HCT116 (cell line): ENCODE data around the gene CKS1B. TPM values are rescaled to one million over a fixed set of nuclear protein-coding genes. Genes with fewer than 3 reads are reported as not detected.

Source experiments
- ATAC-seq: fragments of 200-7000 bp; cut with Tn5 transposase; 2 replicates; pipeline ENCODE4 v1.9.1; 2020; ENCODE audit warnings: mild to moderate bottlenecking, moderate library complexity
- BruUV-seq: library from RNA; stranded (reverse); fragments of 400-500 nt; replicated peaks from 2 replicates; lab custom pipeline; 2021; lab: Mats Ljungman, UMichigan
- CTCF ChIA-PET: fragments of 300-600 bp; sonication (Branson Sonifier 250); formaldehyde crosslinking; loops from one replicate; lab custom pipeline; 2021; ENCODE audit warnings: antibody characterized with exemption; lab: Charles Lee
- POLR2A ChIA-PET: fragments of 300-600, 350-600 bp; sonication (Branson Sonifier 250); formaldehyde crosslinking; loops from one replicate; lab custom pipeline; 2021; ENCODE audit warnings: antibody characterized with exemption; lab: Charles Lee
- RAD21 ChIA-PET, 2 experiments: fragments of 300-600 bp; sonication (Branson Sonifier 250); formaldehyde crosslinking; loops; one replicate each; lab custom pipeline; 2023; ENCODE audit warnings: low total read pairs in 2 of 2; ENCODE audit not compliant: uncharacterized antibody in 2 of 2, unreplicated experiment in 2 of 2, low non-redundant PET in 1 of 2; lab: Charles Lee
- DNase-seq: peaks from one replicate; pipeline ENCODE4 v3.0.0-alpha.2; 2010; ENCODE audit warnings: low read depth, low spot score
- H2AFZ ChIP-seq: fragments of 200-600 bp; shearing (Covaris generic), sonication (generic); 2 replicates; pipeline ENCODE4 v1.6.1; 2017; ENCODE audit warnings: low read depth, mixed run types, mixed read lengths, antibody characterized with exemption, low read length; ENCODE audit not compliant: poor library complexity, severe bottlenecking
- H3K27ac ChIP-seq: 2 replicates; pipeline ENCODE4 v1.5.1; 2012; ENCODE audit warnings: low read depth, low read length
- H3K27me3 ChIP-seq: fragments of 200-600 bp; sonication (generic); 2 replicates; pipeline ENCODE4 v1.6.1; 2016; ENCODE audit warnings: mixed run types, low read length, mixed read lengths; ENCODE audit not compliant: insufficient read depth
- H3K36me3 ChIP-seq, 2 experiments: fragments of 200-500 bp in 1 of 2; fragments of 200-600 bp in 1 of 2; sonication (Bioruptor generic) in 1 of 2; sonication (generic) in 1 of 2; 2 replicates each; pipeline versions ENCODE4 v1.5.1 to v1.6.1; 2014 to 2016; ENCODE audit warnings: low read length in 2 of 2, inconsistent platforms in 1 of 2, mixed read lengths in 1 of 2, mixed run types in 1 of 2; ENCODE audit not compliant: insufficient read depth in 2 of 2, control insufficient read depth in 1 of 2
- H3K4me1 ChIP-seq, 2 experiments: fragments of 200-600 bp in 1 of 2; sonication (generic) in 1 of 2; 2 replicates each; pipeline versions ENCODE4 v1.5.1 to v1.6.1; 2012 to 2017; ENCODE audit warnings: low read length in 2 of 2, inconsistent platforms in 1 of 2, mild to moderate bottlenecking in 1 of 2, mixed read lengths in 1 of 2, mixed run types in 1 of 2, moderate library complexity in 1 of 2; ENCODE audit not compliant: insufficient read depth in 2 of 2, control insufficient read depth in 1 of 2
- H3K4me2 ChIP-seq: fragments of 200-600 bp; sonication (generic); 2 replicates; pipeline ENCODE4 v1.6.1; 2017; ENCODE audit warnings: mixed run types, low read length, mixed read lengths
- H3K4me3 ChIP-seq, 2 experiments: fragments of 200-600 bp in 1 of 2; sonication (generic) in 1 of 2; replicated peaks in 1 of 2; 2 replicates each; pipeline ENCODE4 v1.5.1; 2011 to 2016; ENCODE audit warnings: low read length in 2 of 2, control low read depth in 1 of 2, low read depth in 1 of 2, mild to moderate bottlenecking in 1 of 2, mixed read lengths in 1 of 2, mixed run types in 1 of 2
- H3K79me2 ChIP-seq: fragments of 200-600 bp; sonication (generic); 2 replicates; pipeline ENCODE4 v1.6.1; 2017; ENCODE audit warnings: mild to moderate bottlenecking, mixed run types, low read length, moderate library complexity, mixed read lengths; ENCODE audit not compliant: insufficient read depth
- H3K9ac ChIP-seq: fragments of 200-600 bp; sonication (generic); 2 replicates; pipeline ENCODE4 v1.6.1; 2016; ENCODE audit warnings: low read length, mixed read lengths
- H3K9me2 ChIP-seq: fragments of 200-600 bp; sonication (generic), shearing (Covaris generic); 2 replicates; pipeline ENCODE4 v1.6.1; 2017; ENCODE audit warnings: mixed run types, mild to moderate bottlenecking, moderate library complexity; ENCODE audit not compliant: insufficient read depth
- H3K9me3 ChIP-seq, 2 experiments: fragments of 200-500 bp in 1 of 2; fragments of 200-600 bp in 1 of 2; sonication (Bioruptor generic) in 1 of 2; sonication (generic) in 1 of 2; 2 replicates each; pipeline ENCODE4 v1.6.1; 2014 to 2017; ENCODE audit warnings: low read length in 2 of 2, mixed read lengths in 2 of 2, inconsistent platforms in 1 of 2, low read depth in 1 of 2, mild to moderate bottlenecking in 1 of 2, mixed run types in 1 of 2, moderate library complexity in 1 of 2; ENCODE audit not compliant: control insufficient read depth in 1 of 2, insufficient read depth in 1 of 2
- H4K20me1 ChIP-seq: fragments of 200-600 bp; sonication (generic), shearing (Covaris generic); 2 replicates; pipeline ENCODE4 v1.6.1; 2017; ENCODE audit warnings: mixed run types, mild to moderate bottlenecking, moderate library complexity; ENCODE audit not compliant: insufficient read depth
- CTCF ChIP-seq, 3 experiments: fragments of 200-600 bp in 1 of 3; sonication (generic) in 1 of 3; IDR thresholded peaks in 2 of 3; conservative IDR thresholded peaks in 1 of 3; 2 replicates each; pipeline ENCODE4 v1.5.1; 2012 to 2017; ENCODE audit warnings: low read depth in 2 of 3, low read length in 2 of 3, antibody characterized with exemption in 1 of 3, borderline replicate concordance in 1 of 3, control low read depth in 1 of 3, mild to moderate bottlenecking in 1 of 3, mixed read lengths in 1 of 3, mixed run types in 1 of 3, moderate library complexity in 1 of 3; ENCODE audit not compliant: insufficient read depth in 1 of 3
- EGR1 ChIP-seq: IDR thresholded peaks from 2 replicates; pipeline ENCODE4 v1.6.1; 2012; ENCODE audit warnings: low read depth
- JUND ChIP-seq: IDR thresholded peaks from 2 replicates; pipeline ENCODE4 v1.6.1; 2012
- RAD21 ChIP-seq: IDR thresholded peaks from 2 replicates; pipeline ENCODE4 v1.6.1; 2012; ENCODE audit warnings: low read depth, mild to moderate bottlenecking
- TCF7L2 ChIP-seq: IDR thresholded peaks from 2 replicates; pipeline ENCODE4 v1.7.0; 2011; ENCODE audit warnings: borderline replicate concordance, inconsistent platforms; ENCODE audit not compliant: insufficient read depth, insufficient read length; ENCODE audit errors: extremely low read depth
- ZNF274 ChIP-seq: fragments of 200-500 bp; sonication (Bioruptor generic); IDR thresholded peaks from 2 replicates; pipeline ENCODE4 v1.6.1; 2014; ENCODE audit warnings: mild to moderate bottlenecking, low read depth, low read length, inconsistent platforms
- intact Hi-C: fragments of 100-400 bp; cut with micrococcal nuclease; formaldehyde crosslinking; loops from 2 replicates; pipeline ENCODE4 v1.10.0; 2022
- total RNA-seq: library from RNA; stranded (reverse); gene quantifications from one replicate; pipeline ENCODE4 v1.2.1, GENCODE V29; 2021; ENCODE audit not compliant: unreplicated experiment

Gene CKS1B
- total RNA-seq, 1 experiment from 2014 or later: 229 TPM

- Histone ChIP-seq H3K9me3 (no peaks in the 10 kb centered on the region), H4K20me1 (no peaks in the 10 kb centered on the region), H3K36me3 (peaks cover 12 to 25% of the 10 kb centered on the region in 2 experiments; a peak in 3 of 4 replicates), H3K27me3 (no peaks in the 10 kb centered on the region), H3K9me2 (no peaks in the 10 kb centered on the region), H3K4me1 (peaks cover 4 to 20% of the 10 kb centered on the region in 2 experiments; a peak in 3 of 4 replicates), H2AFZ (no peak overlapping the region), H3K79me2 (peaks cover 64% of the 10 kb centered on the region), H3K9ac (no peak overlapping the region), H3K4me2 (no peak overlapping the region), H3K4me3 (no peak overlapping the region), H3K27ac (no peak overlapping the region)
- ChIA-PET CTCF (interaction anchor here (1.7 kb wide), 1 partner anchor 11 kb away, joined by 9 read pairs; no protein-coding TSS in a partner anchor), RAD21 (no interaction called here), POLR2A (interaction anchor here (0.6 to 1.8 kb wide), 4 partner anchors 10 to 16 kb away, joined by 3 to 6 read pairs (median 4); partner anchors contain the start of gene CKS1B)
- ATAC-seq (no peak), DNase-seq (no peak)
- 0 out of 6 replicates have a peak, but pooled peaks of 2 of the 3 experiments have one; percentile 5 to 7 for TF ChIP-seq CTCF (IDR thresholded peaks at IDR 0.05 in 2 of 3, conservative IDR thresholded peaks at IDR 0.05 in 1 of 3; ENCODE audit: borderline replicate concordance in 1 of 3, insufficient read depth in 1 of 3, low read depth in 2 of 3, low read length in 2 of 3)
- TF ChIP-seq JUND: no peak
- no peak for TF ChIP-seq ZNF274
- TF ChIP-seq RAD21: no peak
- TF ChIP-seq EGR1: no peak
- TF ChIP-seq TCF7L2: no peak
- BruUV-seq: no TSS peak
- intact Hi-C loops: no loop called here
Observed at GRCh38 chr1:154988058-154988954, 13.8 kb downstream of the CKS1B start.
